NCI-H1092 treated with DMSO at 0.1 percent for 48 hours (cell line): Measurements from ENCODE around the gene LRP1B.

Experiments used
- DNase-seq: peaks from one replicate; lab custom pipeline; 2025; lab: John Stamatoyannopoulos, UW

LRP1B gene

GRCh38 chr2:141515931-141516330 is 614.9 kb downstream of the LRP1B start:
- DNase-seq: no peak

DNA sequence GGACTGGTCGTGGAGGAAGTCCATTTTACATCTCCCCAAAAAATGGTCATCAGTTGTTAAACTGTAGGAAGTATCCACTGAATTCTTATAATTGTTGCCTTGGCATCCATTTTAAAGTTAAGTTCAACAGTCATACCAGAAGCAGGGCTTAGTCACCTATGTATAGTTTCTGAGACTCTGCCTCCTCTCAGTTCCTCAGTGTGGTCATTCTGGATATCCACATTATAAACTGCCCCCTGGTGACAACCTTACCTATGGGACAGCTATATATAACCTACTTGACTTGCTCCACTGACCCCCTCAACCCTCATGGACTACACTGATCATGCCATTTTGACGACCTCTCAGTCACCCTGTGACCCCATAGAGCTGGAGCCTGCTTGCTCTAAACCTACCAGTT is 617.0 kb downstream of the LRP1B start:
- no peak for DNase-seq

DNA sequence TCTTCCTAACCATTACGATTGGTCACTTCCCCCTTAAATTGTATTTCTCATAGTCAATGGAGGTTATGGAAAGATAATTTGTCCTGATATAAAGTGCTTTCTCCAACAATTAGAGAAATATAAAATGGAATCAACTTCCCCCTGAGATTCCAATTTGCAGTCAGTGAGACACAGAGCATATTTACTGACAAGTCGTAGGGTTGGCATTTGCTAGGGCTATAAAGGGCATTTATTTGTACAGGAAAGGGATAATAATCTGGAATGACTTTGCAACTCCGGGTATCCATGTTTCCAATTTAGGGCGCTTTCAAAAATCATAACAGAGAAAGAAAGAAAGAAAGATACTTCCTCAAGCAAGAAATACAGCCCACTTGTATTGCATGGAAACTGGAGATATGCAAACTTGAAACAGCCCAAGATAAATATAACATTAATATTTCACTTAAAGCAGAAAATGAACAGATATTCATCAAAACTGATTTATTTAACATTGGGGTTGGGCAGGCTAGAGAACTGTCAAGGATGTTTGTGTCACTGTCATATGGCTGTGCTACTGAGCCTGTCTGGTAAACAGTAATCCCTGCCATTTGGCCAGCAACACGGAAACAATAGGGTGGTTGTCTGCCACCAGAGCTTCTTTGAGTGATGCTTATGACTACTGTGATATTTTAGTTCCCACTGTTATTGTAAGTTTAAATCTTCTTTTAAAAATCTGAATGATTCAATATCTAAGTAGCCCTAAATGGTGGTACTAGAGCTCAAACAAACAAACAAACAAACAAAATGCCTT is 621.8 kb downstream of the LRP1B start:
- no peak for DNase-seq

GRCh38 chr2:141508086-141508752 is 622.6 kb downstream of the LRP1B start:
- DNase-seq: no peak

DNA sequence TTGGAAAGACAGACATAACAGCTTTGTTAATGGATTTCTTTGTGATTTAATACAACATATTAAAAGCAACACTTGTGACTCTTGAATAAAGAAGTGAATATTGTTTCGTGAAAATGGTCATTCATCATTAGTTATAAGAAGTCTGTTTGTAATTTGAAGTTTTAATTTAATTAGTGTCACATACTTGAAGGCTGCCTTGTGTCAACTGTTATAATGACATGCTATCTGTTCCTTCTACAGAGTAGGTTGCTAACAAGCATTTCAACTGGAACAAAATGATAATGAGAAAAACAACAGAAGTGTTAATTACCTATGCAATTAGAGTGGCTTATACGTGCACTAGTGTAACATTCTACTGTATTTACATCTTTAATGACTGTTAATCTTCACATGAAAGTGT is 624.7 kb downstream of the LRP1B start:
- DNase-seq: no peak

GRCh38 chr2:141501752-141502151 is 629.1 kb downstream of the LRP1B start:
- no peak for DNase-seq

DNA sequence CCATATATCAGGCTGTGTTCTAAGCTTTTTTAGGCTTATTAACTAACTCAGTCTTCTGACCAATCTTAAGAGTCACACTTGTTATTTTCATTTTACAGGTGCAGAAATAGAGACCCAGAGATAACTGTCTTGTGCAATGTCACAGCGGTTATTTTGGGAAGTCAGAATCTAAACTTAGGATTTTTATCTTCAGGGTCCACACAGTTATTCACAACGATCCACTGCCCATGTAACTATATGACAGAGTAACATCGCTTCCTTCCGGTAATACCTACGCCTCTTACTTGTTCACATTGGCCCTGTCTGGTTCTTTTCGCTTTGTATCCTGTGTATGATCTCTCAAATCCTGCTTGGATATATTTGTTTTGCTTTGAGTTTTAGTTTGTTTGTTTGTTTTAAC is 631.7 kb downstream of the LRP1B start:
- no peak for DNase-seq

DNA sequence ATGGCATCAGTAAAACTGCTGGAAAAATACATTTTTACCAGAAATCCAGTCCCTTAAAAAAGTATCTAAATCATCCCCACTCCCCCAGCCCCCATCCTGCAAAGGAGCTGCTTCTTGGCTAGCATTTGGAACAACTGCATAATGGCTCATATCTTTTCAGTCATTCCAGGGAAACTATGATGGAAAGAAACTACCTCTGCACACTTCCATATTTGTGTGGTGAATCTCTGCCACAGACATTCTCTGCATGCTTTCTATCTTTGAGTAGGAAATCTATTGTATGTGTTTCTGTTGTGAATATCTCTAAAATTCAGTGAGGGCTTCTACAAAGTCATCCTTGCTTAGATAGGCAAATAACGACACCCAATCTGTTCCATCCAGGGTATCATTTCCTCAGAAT is 632.3 kb downstream of the LRP1B start:
- DNase-seq: no peak

DNA sequence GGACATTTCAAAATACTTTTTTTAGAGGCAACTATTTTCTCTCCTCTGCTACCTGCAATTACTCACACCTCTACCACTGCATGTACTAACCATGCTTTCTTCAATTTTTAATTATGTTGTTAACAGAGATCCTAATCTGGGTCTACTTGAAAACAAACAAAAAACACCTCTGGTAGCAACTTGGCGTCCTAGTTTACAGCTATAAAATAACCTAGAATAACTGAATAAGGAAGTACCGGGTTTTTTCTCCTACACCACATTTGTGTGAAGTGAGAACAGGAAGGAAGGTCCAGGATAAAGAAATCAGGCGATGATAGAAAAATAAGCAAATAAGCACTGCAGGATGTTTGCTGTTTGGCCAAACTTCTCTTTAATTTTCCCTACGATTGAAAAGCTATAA is 633.5 kb downstream of the LRP1B start:
- no peak for DNase-seq

- no peak for DNase-seq
Measured at GRCh38 chr2:141496810-141497209, 634.0 kb downstream of the LRP1B start.

- no peak for DNase-seq
Measured at GRCh38 chr2:141493936-141494335, 636.9 kb downstream of the LRP1B start.

GRCh38 chr2:141492816-141493215 is 638.0 kb downstream of the LRP1B start:
- no peak for DNase-seq

DNA sequence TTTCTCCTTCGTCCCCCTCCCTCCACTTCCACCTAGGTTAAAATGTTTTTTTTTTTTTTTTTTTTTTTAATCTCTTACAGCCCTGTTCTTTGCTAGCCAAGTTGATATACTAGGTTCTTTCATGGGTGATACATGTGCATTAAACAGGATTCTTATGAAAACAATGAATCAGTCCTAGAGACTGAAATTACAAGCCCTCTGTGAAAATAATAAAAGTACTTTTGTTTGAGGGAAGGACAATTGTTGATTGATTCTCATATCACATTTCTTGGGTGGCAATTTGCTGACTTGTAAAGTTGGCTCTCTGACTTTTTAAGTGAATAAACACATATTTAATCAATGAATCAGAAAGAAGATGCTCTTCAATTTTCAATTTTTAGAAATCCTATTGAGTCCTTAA is 639.9 kb downstream of the LRP1B start:
- DNase-seq: no peak

- DNase-seq: no peak
Measured at GRCh38 chr2:141482697-141483096, 648.1 kb downstream of the LRP1B start.

- DNase-seq: no peak
Measured at GRCh38 chr2:141475801-141476200, 655.0 kb downstream of the LRP1B start.

- DNase-seq: no peak
Measured at GRCh38 chr2:141468761-141469160, 662.1 kb downstream of the LRP1B start.

GRCh38 chr2:141467331-141467730 is 663.5 kb downstream of the LRP1B start:
- DNase-seq: no peak

- no peak for DNase-seq
Measured at GRCh38 chr2:141464995-141465394, 665.8 kb downstream of the LRP1B start.

DNA sequence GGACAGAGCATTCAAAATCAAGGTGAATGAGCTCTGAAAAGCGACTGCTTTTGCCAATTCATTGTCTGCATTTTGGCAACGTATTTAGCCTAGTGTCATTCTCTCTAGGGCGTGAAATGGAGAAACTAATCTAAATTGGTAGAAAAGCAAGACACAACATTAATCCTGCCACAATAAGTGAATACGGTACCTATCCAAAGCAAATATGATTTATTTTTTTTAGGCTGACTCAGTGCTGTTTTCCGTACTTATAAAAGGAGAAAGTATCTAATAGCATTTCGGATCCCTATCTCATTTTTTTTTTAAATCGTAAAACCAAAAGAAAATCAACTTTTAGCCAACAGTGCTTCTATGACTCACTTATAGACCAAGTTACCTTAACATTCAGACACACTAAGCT is 672.5 kb downstream of the LRP1B start:
- DNase-seq: no peak

DNA sequence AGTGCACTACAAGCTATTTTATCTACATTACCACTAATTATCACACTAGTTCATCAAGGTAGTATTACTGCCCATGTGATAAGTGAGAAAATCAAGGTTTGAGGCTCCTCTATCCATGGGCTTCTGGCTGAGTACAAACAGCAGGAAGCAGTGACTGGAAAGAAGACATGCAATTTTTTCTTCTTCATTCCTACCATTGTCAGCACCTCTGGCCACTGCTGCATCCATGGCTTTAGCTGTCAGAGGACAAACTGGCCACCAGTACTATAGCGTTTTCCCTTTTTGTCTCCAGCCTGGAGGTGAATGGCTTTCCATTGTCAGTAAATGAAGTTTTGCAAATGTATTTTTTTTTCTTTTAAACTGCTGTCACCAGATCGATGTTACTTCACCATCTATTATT is 674.9 kb downstream of the LRP1B start:
- DNase-seq: no peak

- DNase-seq: no peak
Measured at GRCh38 chr2:141455211-141455826, 675.5 kb downstream of the LRP1B start.

GRCh38 chr2:141440072-141440635 is 690.7 kb downstream of the LRP1B start:
- no peak for DNase-seq

DNA sequence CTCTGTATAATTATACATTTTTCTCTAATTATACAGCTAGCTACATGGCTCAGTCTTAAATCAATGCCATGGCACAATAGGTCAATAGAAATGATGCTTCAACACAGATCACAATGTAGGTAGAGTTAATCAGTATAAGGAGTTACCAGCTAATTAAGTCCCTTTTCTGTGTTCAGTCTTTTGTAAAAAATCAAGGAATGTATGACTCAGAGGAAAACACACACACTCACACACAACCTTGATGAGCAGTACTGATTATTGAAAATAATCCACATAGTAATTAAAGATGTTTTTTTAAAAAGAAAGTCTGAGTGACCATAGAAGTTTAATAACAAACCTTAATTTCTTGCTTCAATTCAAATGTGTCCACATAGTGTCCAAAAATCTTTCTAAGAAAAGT is 691.3 kb downstream of the LRP1B start:
- DNase-seq: no peak
